Left lung (tissue), 10 donors: ENCODE measurements around the gene TRIM14. TPM values are rescaled to one million over a fixed set of nuclear protein-coding genes. Genes with fewer than 3 reads are reported as not detected.

Experiments
- ATAC-seq: fragments of 200-7000 bp; cut with Tn5 transposase; one replicate; pipeline ENCODE4 v1.9.1; 2020; ENCODE audit warnings: moderate library complexity
- DNase-seq, 4 donors: peaks; one replicate each; pipeline ENCODE4 v3.0.0-alpha.2; 2013 to 2020
- H3K27ac ChIP-seq, 2 donors: fragments of 200-600 bp; sonication (generic) in 1 of 2; one replicate each; pipeline versions ENCODE4 v1.5.0 to v1.8.0; 2020 to 2021
- H3K27me3 ChIP-seq, 2 donors: fragments of 200-600 bp; sonication (generic) in 1 of 2; one replicate each; pipeline versions ENCODE4 v1.5.0 to v1.8.0; 2020 to 2021
- H3K36me3 ChIP-seq, 2 donors: fragments of 200-600 bp; sonication (generic) in 1 of 2; one replicate each; pipeline versions ENCODE4 v1.5.0 to v1.8.0; 2020 to 2021
- H3K4me1 ChIP-seq, 2 donors: fragments of 200-600 bp; one replicate each; pipeline ENCODE4 v1.8.0; 2021
- H3K4me3 ChIP-seq, 2 donors: fragments of 200-600 bp; sonication (generic) in 1 of 2; one replicate each; pipeline versions ENCODE4 v1.5.0 to v1.8.0; 2020 to 2021; ENCODE audit warnings: mild to moderate bottlenecking in 1 of 2
- H3K9me3 ChIP-seq, 2 donors: fragments of 200-600 bp; sonication (generic) in 1 of 2; one replicate each; pipeline versions ENCODE4 v1.5.0 to v1.8.0; 2020 to 2021
- intact Hi-C, 2 donors: fragments of 100-400 bp; cut with DNase I; formaldehyde crosslinking; loops; one replicate each; pipeline versions ENCODE4 v1.11.2 to v1.14.2; 2022
- polyA plus RNA-seq, 6 donors: library from polyadenylated mRNA; unstranded; fragments of 120-200 nt; gene quantifications; one replicate each; pipeline ENCODE4 v1.2.1, GENCODE V29; 2013; ENCODE audit not compliant: insufficient read length in 6 of 6
- total RNA-seq, 2 donors: library from RNA; stranded (reverse); fragmentation: NEBNext Ultra II Directional; extraction: Animal tissue kit (Norgen Biotek cat#: 25700); gene quantifications; one replicate each; pipeline ENCODE4 v1.2.1, GENCODE V29; 2021
- TF ChIP-seq, protein P1 (sequence below), 2 donors: fragments of 200-600 bp; sonication (generic) in 1 of 2; IDR thresholded peaks; one replicate each; pipeline versions ENCODE4 v1.5.0 to v1.8.0; 2021; ENCODE audit warnings: antibody characterized with exemption in 2 of 2
- donor health status: DM: no; HTN: yes; CAD: no.
- donor health status: DM: no; HTN: no; CAD: no.

TRIM14 gene
- total and polyA plus RNA-seq, 8 donors, result 9.0 to 37.2 (median 10.4) TPM

DNA sequence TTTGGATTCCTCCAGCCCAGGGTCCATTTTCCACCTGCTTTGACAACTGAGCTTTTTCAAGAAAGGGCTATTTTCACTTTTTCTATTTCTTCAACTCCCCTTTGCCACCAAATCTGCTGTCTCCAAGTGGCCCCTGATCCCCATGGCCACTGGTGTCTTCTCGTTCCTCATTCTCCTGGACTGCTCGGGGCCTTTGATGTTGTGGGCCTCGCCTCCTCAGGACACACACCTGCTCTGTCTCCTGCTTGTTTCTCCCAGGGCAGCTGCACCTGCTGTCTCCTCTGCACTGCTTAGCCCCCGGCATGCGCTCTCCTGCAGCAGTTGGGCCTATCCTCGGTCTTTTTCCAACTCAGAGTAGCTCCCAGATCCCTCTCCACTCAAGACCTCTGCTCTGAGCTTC lies 78.8 kb downstream of the TRIM14 start:
- Histone ChIP-seq H3K4me1 (peaks cover 0 to 12% of the 10 kb centered on the region in 2 donors), H3K4me3 (no peak overlapping the region), H3K36me3 (no peaks in the 10 kb centered on the region), H3K9me3 (no peaks in the 10 kb centered on the region), H3K27ac (no peak overlapping the region), H3K27me3 (no peaks in the 10 kb centered on the region)
- intact Hi-C loops, result no loop called here
- DNase-seq (no peak), ATAC-seq (no peak)
- TF ChIP-seq, protein P1, sequence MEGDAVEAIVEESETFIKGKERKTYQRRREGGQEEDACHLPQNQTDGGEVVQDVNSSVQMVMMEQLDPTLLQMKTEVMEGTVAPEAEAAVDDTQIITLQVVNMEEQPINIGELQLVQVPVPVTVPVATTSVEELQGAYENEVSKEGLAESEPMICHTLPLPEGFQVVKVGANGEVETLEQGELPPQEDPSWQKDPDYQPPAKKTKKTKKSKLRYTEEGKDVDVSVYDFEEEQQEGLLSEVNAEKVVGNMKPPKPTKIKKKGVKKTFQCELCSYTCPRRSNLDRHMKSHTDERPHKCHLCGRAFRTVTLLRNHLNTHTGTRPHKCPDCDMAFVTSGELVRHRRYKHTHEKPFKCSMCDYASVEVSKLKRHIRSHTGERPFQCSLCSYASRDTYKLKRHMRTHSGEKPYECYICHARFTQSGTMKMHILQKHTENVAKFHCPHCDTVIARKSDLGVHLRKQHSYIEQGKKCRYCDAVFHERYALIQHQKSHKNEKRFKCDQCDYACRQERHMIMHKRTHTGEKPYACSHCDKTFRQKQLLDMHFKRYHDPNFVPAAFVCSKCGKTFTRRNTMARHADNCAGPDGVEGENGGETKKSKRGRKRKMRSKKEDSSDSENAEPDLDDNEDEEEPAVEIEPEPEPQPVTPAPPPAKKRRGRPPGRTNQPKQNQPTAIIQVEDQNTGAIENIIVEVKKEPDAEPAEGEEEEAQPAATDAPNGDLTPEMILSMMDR (IDR thresholded peaks at IDR 0.05), result no peak

DNA sequence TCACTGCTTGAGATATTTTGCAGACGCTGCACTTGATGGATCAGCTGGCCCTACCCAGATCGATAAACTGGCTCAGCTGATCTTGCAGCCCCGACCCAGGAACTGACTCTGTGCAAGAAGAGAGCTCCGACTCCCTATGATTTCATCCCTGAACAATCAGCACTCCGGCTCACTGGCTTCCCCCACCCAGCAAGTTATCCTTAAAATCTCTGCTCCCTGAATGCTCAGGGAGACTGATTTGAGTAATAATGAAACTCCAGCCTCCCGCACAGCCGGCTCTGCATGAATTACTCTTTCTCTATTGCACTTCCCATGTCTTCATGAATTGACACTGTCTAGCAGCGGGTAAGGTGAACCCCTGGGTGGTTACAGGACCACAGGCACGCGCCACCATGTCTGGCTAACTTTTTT lies 79.4 kb downstream of the TRIM14 start:
- Histone ChIP-seq H3K4me3 (no peak overlapping the region), H3K27ac (no peak overlapping the region), H3K27me3 (no peaks in the 10 kb centered on the region), H3K36me3 (no peaks in the 10 kb centered on the region), H3K4me1 (peaks cover 0 to 13% of the 10 kb centered on the region in 2 donors), H3K9me3 (no peaks in the 10 kb centered on the region)
- DNase-seq (no peak), ATAC-seq (no peak)
- intact Hi-C loops, result no loop called here
- TF ChIP-seq, protein P1 (IDR thresholded peaks at IDR 0.05), result no peak

DNA sequence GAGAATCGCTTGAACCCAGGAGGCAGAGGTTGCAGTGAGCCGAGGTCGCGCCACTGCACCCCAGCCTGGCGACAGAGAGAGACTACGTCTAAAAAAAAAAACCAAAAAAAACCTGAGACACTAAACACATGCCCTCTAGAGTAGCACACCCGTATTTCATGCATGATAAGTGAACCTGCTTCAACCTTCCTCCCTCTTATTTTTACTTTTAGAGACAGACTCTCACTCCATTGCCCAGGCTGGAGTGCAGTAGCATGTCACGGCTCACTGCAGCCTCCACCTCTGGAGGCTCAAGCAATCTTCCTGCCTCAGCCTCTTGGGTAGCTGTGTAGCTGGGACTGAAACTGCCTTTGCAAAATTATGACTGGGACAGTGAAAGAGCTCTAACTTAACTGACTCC lies 80.1 kb downstream of the TRIM14 start:
- TF ChIP-seq, protein P1 (IDR thresholded peaks at IDR 0.05), result no peak
- no peak overlapping the region for H3K4me3 ChIP-seq
- no peak overlapping the region for H3K27ac ChIP-seq
- H3K4me1 ChIP-seq, result peaks cover 0 to 16% of the 10 kb centered on the region in 2 donors
- H3K9me3 ChIP-seq, result no peaks in the 10 kb centered on the region
- no peak for ATAC-seq
- DNase-seq, result no peak
- no peaks in the 10 kb centered on the region for H3K27me3 ChIP-seq
- H3K36me3 ChIP-seq, result no peaks in the 10 kb centered on the region
- intact Hi-C loops, result no loop called here

DNA sequence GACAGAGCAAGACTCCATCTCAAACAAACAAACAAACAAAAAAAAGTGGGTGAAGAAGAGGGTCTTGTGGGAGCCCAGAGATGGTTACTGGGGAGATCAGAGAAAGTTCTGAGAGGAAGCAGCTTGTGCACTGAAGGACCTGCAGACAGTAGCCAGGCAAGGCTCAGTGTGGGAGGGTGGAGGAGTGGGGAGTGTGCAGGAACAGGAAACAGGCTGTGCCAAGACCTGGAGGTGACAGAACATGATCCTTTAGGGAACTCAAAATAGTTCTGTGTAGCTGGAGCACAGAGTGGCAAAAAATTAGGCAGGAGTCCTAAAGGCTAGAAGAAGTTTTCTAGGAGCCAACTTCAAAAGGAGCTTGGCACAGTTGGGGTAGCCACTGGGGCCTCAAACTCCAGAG lies 81.7 kb downstream of the TRIM14 start:
- no peak overlapping the region for H3K27ac ChIP-seq
- no peak for DNase-seq

DNA sequence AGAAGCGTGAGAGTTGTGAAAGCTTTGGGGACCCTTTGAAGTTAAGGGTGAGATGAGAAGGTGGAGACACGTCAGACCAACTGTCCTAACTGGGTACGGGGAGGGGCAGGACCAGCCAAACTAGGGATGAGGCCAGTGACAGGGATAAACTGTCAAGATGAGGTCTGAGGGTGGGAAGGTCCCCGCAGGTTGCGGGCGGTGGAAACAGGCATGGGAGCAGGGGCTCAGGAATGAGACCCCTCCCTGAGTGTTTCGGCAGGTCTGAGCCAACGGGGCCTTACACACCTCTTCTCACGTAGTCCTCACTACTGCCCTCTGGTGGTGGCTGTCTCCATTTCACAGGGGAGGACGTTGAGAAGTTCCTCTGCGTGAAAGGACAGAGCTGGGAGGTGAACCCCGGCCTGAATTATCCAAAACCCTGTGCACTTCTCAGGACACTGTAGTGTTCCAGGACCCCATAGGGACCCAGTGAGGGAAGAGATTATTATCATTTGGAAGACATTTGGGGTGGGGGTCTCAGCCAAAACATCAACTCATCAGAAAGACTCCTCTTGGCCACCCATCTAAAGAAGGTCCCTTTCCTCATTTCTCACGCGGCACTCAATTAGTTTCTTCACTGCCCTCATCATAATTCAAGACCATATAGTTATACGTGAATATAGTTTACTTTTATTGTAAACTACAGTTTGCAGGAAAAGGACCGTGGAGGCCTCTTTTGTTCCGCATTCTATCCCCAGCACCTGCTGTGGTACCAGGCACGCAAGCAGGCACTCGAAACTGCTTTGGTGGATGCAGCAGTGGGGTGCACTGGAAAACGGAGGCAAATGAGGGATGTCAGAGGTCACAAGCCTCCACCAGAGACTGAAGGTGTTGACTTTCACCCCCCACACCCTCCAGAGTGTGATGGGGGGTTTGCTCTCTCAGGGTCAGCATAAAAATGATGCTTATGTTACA lies 84.2 kb downstream of the TRIM14 start:
- TF ChIP-seq, protein P1 (IDR thresholded peaks at IDR 0.05), result peak; percentile 77 to 92
- Histone ChIP-seq H3K4me1 (peaks cover 0 to 16% of the 10 kb centered on the region in 2 donors), H3K36me3 (no peaks in the 10 kb centered on the region), H3K27ac (no peak overlapping the region), H3K4me3 (no peak overlapping the region), H3K9me3 (no peaks in the 10 kb centered on the region), H3K27me3 (no peaks in the 10 kb centered on the region)
- peak; percentile 96 for ATAC-seq
- intact Hi-C loops, result loop anchor here in 1 of 2 donors (5.0 kb wide), 1 partner anchor 113 kb away; the partner anchor contains the start of gene TRMO
- DNase-seq, result peak; percentile 60 to 83 (median 80)

More for the DNA sequence above, 81.7 kb downstream of the TRIM14 start:
- Histone ChIP-seq H3K4me1 (peaks cover 0 to 16% of the 10 kb centered on the region in 2 donors), H3K36me3 (no peaks in the 10 kb centered on the region), H3K27me3 (no peaks in the 10 kb centered on the region), H3K4me3 (no peak overlapping the region), H3K9me3 (no peaks in the 10 kb centered on the region)
- ATAC-seq, result peak; percentile 70
- intact Hi-C loops, result no loop called here
- TF ChIP-seq, protein P1 (IDR thresholded peaks at IDR 0.05), result no peak
